Stimulated activated CD4-positive, alpha-beta T cell treated with anti-CD3 and anti-CD28 coated beads, Interleukin-15, amount 100 ng/mL, for 48 hours (primary cell): ENCODE measurements around the gene ZNF726.
A peak's percentile ranks its signal among the peaks of the same experiment; 100 is the strongest.
"Not testable (repeated sequence)": the region's sequence is repeated elsewhere in the genome, so short reads cannot be mapped to it uniquely, and the experiment has no call there.

Source experiments
- DNase-seq, 2 donors: peaks; one replicate each; pipeline ENCODE4 v3.0.0-alpha.2; 2020; ENCODE audit warnings: low read depth in 2 of 2

Gene ZNF726

DNA sequence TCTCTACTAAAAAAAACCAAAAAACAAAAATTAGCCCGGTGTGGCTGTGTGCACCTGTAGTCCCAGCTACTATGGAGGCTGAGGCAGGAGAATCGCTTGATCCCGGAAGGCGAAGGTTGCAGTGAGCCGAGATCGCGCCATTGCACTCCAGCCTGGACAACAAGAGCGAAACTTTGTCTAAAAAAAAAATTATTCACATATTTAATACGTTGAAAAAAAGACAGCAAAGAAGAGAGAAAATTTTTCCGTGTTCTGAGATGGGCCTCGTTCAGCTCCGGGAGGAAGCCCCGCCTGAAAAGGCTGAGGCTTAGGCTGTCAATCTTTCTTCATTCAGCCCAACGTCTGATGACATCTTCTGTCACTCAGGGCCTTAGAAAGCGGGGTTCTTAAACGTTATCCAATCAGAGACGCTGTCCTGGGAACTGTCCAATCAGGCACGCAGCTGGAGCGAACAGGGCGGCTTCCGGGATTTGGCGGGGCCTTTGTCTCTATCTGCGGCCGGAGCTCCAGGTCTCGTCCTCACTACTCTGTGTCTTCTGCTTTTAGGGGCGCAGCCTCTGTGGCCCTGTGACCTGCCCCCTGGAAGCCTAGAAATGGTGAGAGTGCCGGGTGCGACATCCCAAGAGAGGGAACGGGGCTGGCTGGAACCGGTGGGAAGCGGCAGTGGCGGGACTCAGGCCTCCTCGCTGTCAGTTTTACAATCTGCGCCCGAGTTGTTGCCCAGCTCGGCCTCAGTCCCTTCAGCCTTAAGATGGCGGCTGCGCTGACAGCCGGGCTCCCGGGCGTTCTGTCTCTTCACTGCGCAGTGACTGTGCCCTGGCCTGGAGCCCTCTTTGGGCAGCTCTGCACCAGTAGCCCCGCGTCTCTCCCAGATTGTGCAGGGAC is at the start of gene ZNF726:
Gene ZNF726, plus strand, starts transcription at position 485 of the 885 bp plus-strand sequence. Its CDS starts 109 bp downstream, at position 594.
- DNase-seq: peak; percentile 77 to 79

- DNase-seq: no peak
Observed at GRCh38 chr19:23867895-23868294, 46.8 kb upstream of the ZNF726 start.

DNA sequence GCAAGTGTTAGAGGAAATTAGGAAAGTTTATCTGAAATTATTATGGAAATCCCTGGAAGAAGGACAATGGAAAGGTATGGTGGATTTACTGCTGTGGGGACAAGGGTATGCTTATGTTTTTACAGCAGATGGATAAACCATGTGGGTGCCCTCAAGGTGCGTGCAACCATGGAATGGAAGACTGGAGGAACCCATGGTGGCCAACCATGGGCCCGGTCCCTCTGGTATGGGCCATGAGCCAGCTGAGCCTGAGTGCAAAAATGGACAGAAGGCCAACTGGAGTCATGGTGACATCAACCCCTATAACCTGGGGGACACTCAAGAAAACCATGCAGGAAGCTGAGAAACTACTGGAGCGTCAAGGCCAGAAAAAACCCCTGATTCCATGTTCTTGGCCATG is 46.1 kb upstream of the ZNF726 start:
- DNase-seq: no peak

DNA sequence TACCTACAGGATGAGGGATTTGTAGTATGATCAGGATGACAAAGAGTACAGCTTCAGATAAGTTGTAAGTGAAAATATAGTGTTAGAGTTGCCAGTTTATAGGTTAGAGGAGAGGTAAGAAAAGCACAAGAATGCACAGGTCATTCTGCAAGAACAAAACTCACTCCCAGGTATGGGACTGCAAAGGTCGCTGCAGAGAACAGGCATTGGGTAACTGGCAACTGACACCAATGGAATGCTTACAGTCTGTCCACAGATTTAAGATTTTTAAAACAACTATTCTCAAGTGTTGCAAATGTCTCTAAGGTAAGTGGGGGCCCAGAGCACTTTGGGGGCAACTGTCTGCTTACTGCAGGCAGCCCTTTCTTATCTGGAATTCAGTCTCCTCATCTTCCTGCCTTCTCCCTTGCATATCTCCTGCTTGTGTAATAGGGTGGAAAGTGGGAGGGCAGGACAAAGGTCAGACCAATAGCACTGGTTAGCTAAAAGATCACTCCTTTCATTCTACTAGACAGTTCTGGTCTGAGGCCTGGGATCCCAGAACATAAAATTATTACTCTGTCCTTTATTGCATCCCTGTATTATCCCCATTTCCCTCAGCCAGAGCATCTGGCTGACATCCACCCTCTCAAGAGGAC is 42.3 kb upstream of the ZNF726 start:
- DNase-seq: no peak

DNA sequence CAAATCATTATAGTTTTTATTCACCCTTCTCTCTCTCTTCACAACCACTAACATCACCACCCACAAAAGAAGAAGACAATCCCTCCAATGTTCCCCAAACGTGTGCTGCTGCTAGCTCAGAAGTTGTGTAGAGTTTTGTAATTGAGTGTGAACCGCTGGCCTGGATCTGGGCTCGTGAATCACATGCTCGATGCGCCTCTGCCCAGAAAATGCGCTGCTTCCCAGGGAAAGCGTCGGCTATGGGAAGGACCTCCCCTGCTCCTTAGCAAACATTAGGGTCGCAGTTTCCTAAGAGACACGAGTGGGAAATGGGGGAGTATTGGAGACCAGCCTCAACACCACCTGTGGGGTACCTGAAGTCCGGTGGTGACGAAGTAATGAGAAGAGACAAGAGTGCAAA is 38.4 kb upstream of the ZNF726 start:
- no peak for DNase-seq

- DNase-seq: not testable (repeated sequence)
Observed at GRCh38 chr19:23876756-23877155, 37.9 kb upstream of the ZNF726 start.

GRCh38 chr19:23882493-23882892 is 32.2 kb upstream of the ZNF726 start:
- no peak for DNase-seq

DNA sequence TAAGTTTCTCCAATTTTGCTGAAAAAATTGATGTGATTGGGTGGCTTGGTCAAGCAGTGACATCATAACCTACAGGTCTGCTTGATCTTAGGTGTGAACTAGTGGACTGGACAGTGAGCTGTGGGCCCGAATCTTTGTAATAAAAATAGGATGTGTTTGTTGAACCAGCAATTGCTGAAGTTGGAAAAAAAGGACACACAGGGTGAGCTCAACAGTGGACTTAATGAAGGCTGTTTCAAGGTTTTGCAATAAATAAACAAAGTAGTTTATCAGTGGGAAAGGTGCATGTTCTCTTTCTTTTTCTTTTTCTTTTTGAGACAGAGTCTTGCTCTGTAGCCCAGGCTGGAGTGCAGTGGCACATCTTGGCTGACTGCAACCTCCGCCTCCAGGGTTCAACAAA is 30.3 kb upstream of the ZNF726 start:
- no peak for DNase-seq

- no peak for DNase-seq
Observed at GRCh38 chr19:23887642-23888041, 27.0 kb upstream of the ZNF726 start.

GRCh38 chr19:23896096-23896495 is 18.6 kb upstream of the ZNF726 start:
- not testable (repeated sequence) for DNase-seq

DNA sequence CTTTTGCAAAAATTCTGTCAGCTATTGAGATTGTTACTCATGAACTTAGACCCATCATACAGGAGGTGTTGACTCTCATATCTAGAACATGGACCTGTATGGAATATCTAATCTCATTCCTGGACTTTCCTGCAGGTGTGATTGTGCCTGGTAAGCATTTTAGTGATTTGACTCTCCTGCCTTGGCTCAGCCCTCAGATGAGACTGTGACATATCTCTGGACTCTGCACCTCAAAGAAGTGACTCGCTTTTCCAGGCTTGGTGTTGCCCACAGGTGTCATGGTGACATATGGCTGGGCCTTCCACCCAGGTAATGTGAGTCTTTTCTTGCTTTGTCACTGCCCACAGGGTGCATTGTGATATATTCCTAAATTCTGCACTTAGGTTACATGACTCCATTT is 17.8 kb upstream of the ZNF726 start:
- no peak for DNase-seq

DNA sequence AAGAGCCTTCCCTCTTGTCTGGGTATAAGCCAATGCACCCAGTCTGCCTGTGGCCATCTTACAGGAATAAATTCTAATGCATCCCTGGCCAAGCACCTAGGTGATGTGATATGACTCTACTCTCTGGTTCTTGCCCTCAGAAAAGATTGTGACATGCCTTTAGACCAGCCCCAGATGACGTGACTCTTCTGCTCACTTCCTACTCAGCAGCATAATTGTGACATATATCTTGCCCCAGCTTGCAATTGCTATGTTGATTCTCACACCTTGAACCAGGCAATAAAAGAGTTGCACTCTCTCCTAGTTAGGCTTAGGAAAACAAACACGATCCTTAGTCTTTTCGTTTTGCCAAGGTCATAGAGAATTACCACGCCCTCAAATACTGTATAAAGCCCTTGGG is 13.3 kb upstream of the ZNF726 start:
- no peak for DNase-seq

GRCh38 chr19:23904406-23904805 is 10.3 kb upstream of the ZNF726 start:
- no peak for DNase-seq

- DNase-seq: no peak
Observed at GRCh38 chr19:23905771-23906170, 8.9 kb upstream of the ZNF726 start.

- DNase-seq: no peak
Observed at GRCh38 chr19:23906835-23907234, 7.9 kb upstream of the ZNF726 start.

DNA sequence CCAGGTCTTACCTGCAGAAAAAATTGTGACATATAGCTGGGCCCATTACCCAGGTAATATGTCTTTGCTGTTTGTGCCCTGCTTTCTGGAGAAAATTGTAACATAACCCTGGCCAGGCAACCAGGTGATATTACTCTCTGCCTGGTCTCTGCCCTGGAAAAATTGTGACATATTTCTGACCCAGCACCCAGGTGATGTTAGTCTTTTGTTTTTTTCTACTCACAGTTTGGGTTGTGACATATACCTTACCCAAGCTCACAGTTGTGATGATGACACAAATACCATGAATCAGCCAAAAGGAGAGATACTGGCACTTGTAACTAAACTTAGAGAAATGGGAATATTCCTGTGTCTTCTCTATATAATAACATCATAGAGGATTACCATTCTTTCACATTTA is 6.5 kb upstream of the ZNF726 start:
- no peak for DNase-seq

- no peak for DNase-seq
Observed at GRCh38 chr19:23909222-23909621, 5.5 kb upstream of the ZNF726 start.

DNA sequence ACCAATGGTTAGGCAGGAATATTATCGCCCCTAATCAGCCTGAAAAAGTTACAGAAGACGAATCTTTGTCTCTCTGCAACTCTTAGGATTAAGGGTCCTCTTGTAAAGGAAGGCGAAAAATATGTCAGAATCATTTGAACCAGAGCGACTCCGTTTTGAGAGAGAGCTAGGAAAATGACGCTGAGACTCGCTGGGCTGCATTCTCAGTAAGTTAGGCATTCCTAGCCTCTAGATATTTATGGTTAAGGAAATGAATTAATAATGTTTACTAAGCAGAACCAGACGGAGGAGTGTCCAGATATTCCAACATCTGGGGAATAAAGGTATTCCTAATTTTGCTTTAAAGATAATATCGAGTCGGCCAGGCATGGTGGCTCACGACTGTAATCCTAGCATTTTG is 755 bp upstream of the ZNF726 start:
- no peak for DNase-seq

- no peak for DNase-seq
Observed at GRCh38 chr19:23916991-23917390, 2.3 kb downstream of the ZNF726 start.

DNA sequence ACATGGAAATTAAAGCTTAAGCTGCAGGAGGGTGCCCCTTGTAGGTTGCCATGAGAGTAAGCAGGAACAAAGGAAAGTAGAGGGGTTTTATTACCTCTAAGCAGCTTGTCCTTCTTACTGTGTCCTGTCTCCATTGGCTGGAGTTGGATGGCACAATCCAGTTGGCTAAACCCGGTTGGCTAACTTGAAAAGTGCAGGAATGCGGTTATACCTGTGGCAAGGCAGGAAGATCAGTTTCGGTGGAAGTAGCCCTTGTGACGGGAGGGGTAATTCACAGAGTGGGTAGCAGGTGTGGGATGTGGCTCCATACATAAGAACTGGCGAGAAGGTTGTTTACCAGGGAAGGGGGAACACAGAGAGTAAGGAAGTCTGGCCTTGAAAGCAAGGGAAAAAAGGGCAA is 3.2 kb downstream of the ZNF726 start:
- DNase-seq: no peak

- DNase-seq: no peak
Observed at GRCh38 chr19:23925285-23925684, 10.6 kb downstream of the ZNF726 start.

DNA sequence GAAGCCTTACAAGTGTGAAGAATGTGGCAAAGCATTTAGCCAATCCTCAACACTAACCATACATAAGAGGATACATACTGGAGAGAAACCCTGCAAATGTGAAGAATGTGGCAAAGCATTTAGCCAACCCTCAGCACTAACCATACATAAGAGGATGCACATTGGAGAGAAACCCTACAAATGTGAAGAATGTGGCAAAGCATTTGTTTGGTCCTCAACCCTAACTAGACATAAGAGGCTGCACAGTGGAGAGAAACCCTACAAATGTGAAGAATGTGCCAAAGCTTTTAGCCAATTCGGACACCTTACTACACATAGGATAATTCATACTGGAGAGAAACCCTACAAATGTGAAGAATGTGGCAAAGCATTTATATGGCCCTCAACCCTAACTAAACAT is 18.2 kb downstream of the ZNF726 start:
- DNase-seq: no peak

- not testable (repeated sequence) for DNase-seq
Observed at GRCh38 chr19:23937031-23937430, 22.3 kb downstream of the ZNF726 start.
